GM12891 (cell line): ENCODE measurements around the gene RIF1.

Source experiments
- DNase-seq: peaks from one replicate; pipeline ENCODE4 v3.0.0; 2011; ENCODE audit warnings: low spot score; ENCODE audit not compliant: insufficient read length
- FAIRE-seq: peaks from 2 replicates; lab custom pipeline; 2011; peaks lifted over from hg19 to GRCh38; lab: Jason Lieb, UNC
- PAX5 ChIP-seq: IDR thresholded peaks from 2 replicates; pipeline ENCODE4 v1.6.1; 2011; ENCODE audit warnings: low read length, moderate library complexity, mild to moderate bottlenecking; ENCODE audit not compliant: insufficient read depth, severe bottlenecking
- POLR2AphosphoS5 ChIP-seq: IDR thresholded peaks from 2 replicates; pipeline ENCODE4 v1.6.1; 2011; ENCODE audit warnings: low read depth, low read length, control low read depth
- TAF1 ChIP-seq: IDR thresholded peaks from 2 replicates; pipeline ENCODE4 v1.6.1; 2011; ENCODE audit warnings: low read depth, low read length, control low read depth

RIF1 gene

DNA sequence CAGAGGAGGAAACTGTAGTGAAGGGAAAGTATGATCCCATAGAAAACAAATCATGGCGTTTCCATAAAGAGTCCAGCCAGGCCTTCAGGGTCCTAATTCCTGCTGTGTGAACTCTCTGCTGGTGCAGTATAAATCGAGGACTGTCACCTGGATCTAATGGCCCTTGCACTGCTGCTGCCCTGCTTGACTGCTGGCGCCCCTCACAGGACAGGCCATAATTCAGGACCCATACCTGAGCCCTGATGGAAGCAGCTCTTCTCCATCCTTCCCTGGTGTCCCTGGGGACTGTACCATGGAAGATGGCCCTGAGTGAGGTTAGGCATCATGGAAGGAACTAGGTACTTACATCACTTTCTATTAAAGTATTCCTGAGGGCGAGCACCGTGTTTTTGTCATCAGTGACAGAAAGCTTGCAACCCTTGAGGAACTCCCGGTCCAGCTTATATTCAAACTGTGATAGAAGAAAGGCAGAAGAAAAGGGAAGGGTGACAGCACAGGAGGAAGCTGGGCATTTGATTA lies 116.9 kb downstream of the RIF1 start:
- FAIRE-seq = no peak
- DNase-seq = no peak
- TF ChIP-seq TAF1 = no peak
- TF ChIP-seq PAX5 = no peak
- TF ChIP-seq POLR2AphosphoS5 = no peak
